ENCODE results near the gene IGF2BP2.
"Not testable (repeated sequence)": the region's sequence is repeated elsewhere in the genome, so short reads cannot be mapped to it uniquely, and the experiment has no call there.

The IGF2BP2 gene

GRCh38 chr3:185807445-185808068 lies 17.3 kb downstream of the IGF2BP2 start:
- in situ Hi-C loops (cut with MboI; ENCODE audit: low sequenced_read_pairs), result no loop called here

GRCh38 chr3:185798831-185799110 lies 26.1 kb downstream of the IGF2BP2 start:
- in situ Hi-C loops (cut with MboI; ENCODE audit: low sequenced_read_pairs), result not testable (repeated sequence)

- in situ Hi-C loops (cut with MboI; ENCODE audit: low sequenced_read_pairs), result no loop called here
These were observed 26.6 kb downstream of the IGF2BP2 start for GRCh38 chr3:185797993-185798830.

- in situ Hi-C loops (cut with MboI; ENCODE audit: low sequenced_read_pairs), result no loop called here
These were observed 27.5 kb downstream of the IGF2BP2 start for GRCh38 chr3:185797108-185797881.

GRCh38 chr3:185796431-185797107 lies 28.3 kb downstream of the IGF2BP2 start:
- in situ Hi-C loops (cut with MboI; ENCODE audit: low sequenced_read_pairs), result no loop called here

GRCh38 chr3:185793381-185793780 lies 31.5 kb downstream of the IGF2BP2 start:
- in situ Hi-C loops (cut with MboI; ENCODE audit: low sequenced_read_pairs), result no loop called here

- in situ Hi-C loops (cut with MboI; ENCODE audit: low sequenced_read_pairs), result no loop called here
These were observed 31.9 kb downstream of the IGF2BP2 start for GRCh38 chr3:185792955-185793354.

- in situ Hi-C loops (cut with MboI; ENCODE audit: low sequenced_read_pairs), result no loop called here
These were observed 34.7 kb downstream of the IGF2BP2 start for GRCh38 chr3:185789891-185790830.

- in situ Hi-C loops (cut with MboI; ENCODE audit: low sequenced_read_pairs), result no loop called here
These were observed 35.7 kb downstream of the IGF2BP2 start for GRCh38 chr3:185789134-185789533.

GRCh38 chr3:185788292-185788691 lies 36.5 kb downstream of the IGF2BP2 start:
- in situ Hi-C loops (cut with MboI; ENCODE audit: low sequenced_read_pairs), result no loop called here

- in situ Hi-C loops (cut with MboI; ENCODE audit: low sequenced_read_pairs), result no loop called here
These were observed 37.6 kb downstream of the IGF2BP2 start for GRCh38 chr3:185786956-185787877.

GRCh38 chr3:185786258-185786657 lies 38.6 kb downstream of the IGF2BP2 start:
- in situ Hi-C loops (cut with MboI; ENCODE audit: low sequenced_read_pairs), result not testable (repeated sequence)

GRCh38 chr3:185784317-185784716 lies 40.5 kb downstream of the IGF2BP2 start:
- in situ Hi-C loops (cut with MboI; ENCODE audit: low sequenced_read_pairs), result no loop called here

GRCh38 chr3:185781759-185782158 lies 43.1 kb downstream of the IGF2BP2 start:
- in situ Hi-C loops (cut with MboI; ENCODE audit: low sequenced_read_pairs), result no loop called here

- in situ Hi-C loops (cut with MboI; ENCODE audit: low sequenced_read_pairs), result no loop called here
These were observed 45.4 kb downstream of the IGF2BP2 start for GRCh38 chr3:185779461-185779860.

- in situ Hi-C loops (cut with MboI; ENCODE audit: low sequenced_read_pairs), result no loop called here
These were observed 46.0 kb downstream of the IGF2BP2 start for GRCh38 chr3:185778821-185779220.

- in situ Hi-C loops (cut with MboI; ENCODE audit: low sequenced_read_pairs), result no loop called here
These were observed 46.7 kb downstream of the IGF2BP2 start for GRCh38 chr3:185778094-185778493.

GRCh38 chr3:185770109-185770508 lies 54.7 kb downstream of the IGF2BP2 start:
- in situ Hi-C loops (cut with MboI; ENCODE audit: low sequenced_read_pairs), result no loop called here

GRCh38 chr3:185768578-185768982 lies 56.3 kb downstream of the IGF2BP2 start:
- in situ Hi-C loops (cut with MboI; ENCODE audit: low sequenced_read_pairs), result loop anchor here (10.0 kb wide), 1 partner anchor 94 kb away; no protein-coding TSS in a partner anchor
